K562 (cell line): ENCODE results near the gene KIAA2012. TPM values are rescaled to one million over a fixed set of nuclear protein-coding genes. Genes with fewer than 3 reads are reported as not detected.

Experiments used
- COPS2 ChIP-seq: fragments of 450-650 bp; conservative IDR thresholded peaks from 2 replicates; pipeline ENCODE4 v1.6.1; 2016; ENCODE audit warnings: mild to moderate bottlenecking, moderate library complexity
- DMBX1 ChIP-seq: fragments of 250-450 bp; sonication (Bioruptor Pico); IDR thresholded peaks from 2 replicates; pipeline ENCODE4 v1.8.0; 2022; ENCODE audit warnings: inconsistent platforms, mild to moderate bottlenecking, moderate library complexity, borderline replicate concordance
- ESRRA ChIP-seq: fragments of 450-650 bp; IDR thresholded peaks from 2 replicates; pipeline ENCODE4 v1.6.1; 2014; ENCODE audit warnings: low read depth, mild to moderate bottlenecking, moderate library complexity, borderline replicate concordance
- FOXK1 ChIP-seq: sonication (generic); formaldehyde crosslinking; IDR thresholded peaks from 2 replicates; pipeline ENCODE4 v1.8.0; 2022; ENCODE audit warnings: missing genetic modification reagents, mild to moderate bottlenecking, borderline replicate concordance
- HNRNPLL ChIP-seq: fragments of 200-400 bp; formaldehyde crosslinking; IDR thresholded peaks from 2 replicates; pipeline ENCODE4 v1.6.1; 2017; ENCODE audit warnings: low read length, low read depth, mild to moderate bottlenecking; ENCODE audit not compliant: poor library complexity, severe bottlenecking
- NR2C1 ChIP-seq, 2 experiments: fragments of 450-650 bp; IDR thresholded peaks; 2 replicates each; pipeline ENCODE4 v1.6.1; 2017; ENCODE audit warnings: mild to moderate bottlenecking in 2 of 2, antibody characterized with exemption in 1 of 2, inconsistent platforms in 1 of 2, missing compliant biosample characterization in 1 of 2, missing genetic modification characterization in 1 of 2
- PRPF4 ChIP-seq: fragments of 200-400 bp; formaldehyde crosslinking; IDR thresholded peaks from one replicate; pipeline ENCODE4 v1.6.1; 2017; ENCODE audit warnings: low read length, low read depth, mild to moderate bottlenecking; ENCODE audit not compliant: insufficient read depth, poor library complexity, severe bottlenecking
- RB1 ChIP-seq: fragments of 450-650 bp; IDR thresholded peaks from 2 replicates; pipeline ENCODE4 v1.6.1; 2017; ENCODE audit warnings: low read depth, mild to moderate bottlenecking
- RBBP5 ChIP-seq: fragments of 200-600 bp; sonication (generic); IDR thresholded peaks from 2 replicates; pipeline ENCODE4 v1.6.1; 2012; ENCODE audit warnings: borderline replicate concordance, mild to moderate bottlenecking, low read length, control low read depth, inconsistent platforms; ENCODE audit not compliant: insufficient read depth, poor library complexity, severe bottlenecking
- SIN3B ChIP-seq: fragments of 450-650 bp; IDR thresholded peaks from 2 replicates; pipeline ENCODE4 v1.6.1; 2017; ENCODE audit warnings: low read depth, mild to moderate bottlenecking, moderate library complexity
- SREBF2 ChIP-seq: sonication (generic); formaldehyde crosslinking; IDR thresholded peaks from 2 replicates; pipeline ENCODE4 v1.4.0; 2020; ENCODE audit warnings: mild to moderate bottlenecking, missing genetic modification reagents
- TAF7 ChIP-seq: fragments of 450-650 bp; IDR thresholded peaks from 2 replicates; pipeline ENCODE4 v1.6.1; 2016; ENCODE audit warnings: missing genetic modification characterization, missing compliant biosample characterization
- TCF7 ChIP-seq: sonication (generic); IDR thresholded peaks from 2 replicates; pipeline ENCODE4 v1.6.1; 2016; ENCODE audit warnings: antibody characterized with exemption, borderline replicate concordance
- TRIM24 ChIP-seq, 2 experiments: fragments of 450-650 bp; IDR thresholded peaks; 2 replicates each; pipeline ENCODE4 v1.6.1; 2016
- TSC22D4 ChIP-seq: fragments of 450-650 bp; IDR thresholded peaks from 2 replicates; pipeline ENCODE4 v1.6.1; 2016; ENCODE audit warnings: missing genetic modification characterization, missing biosample characterization, control low read depth
- polyA plus RNA-seq, 8 experiments: library from polyadenylated mRNA; depleted of rRNA in 4 of 8; stranded (reverse) in 5 of 8; unstranded in 3 of 8; fragments of >200 nt; fragmentation: Nextera tagmentation in 2 of 8; fragmentation: Illumina TruSeq in 1 of 8; extraction: Ambion mirVana in 2 of 8; extraction: Trizol in 1 of 8; gene quantifications; 2 replicates each; pipeline versions ENCODE4 v1.2.1 to v1.2.3, GENCODE V29; 2011 to 2014; ENCODE audit warnings: inconsistent platforms in 1 of 8, missing spikeins in 1 of 8
- total RNA-seq, 7 experiments: library from RNA; depleted of rRNA in 6 of 7; stranded (reverse); fragments of >200 nt in 6 of 7; fragmentation: Illumina TruSeq in 2 of 7; extraction: Trizol in 2 of 7; gene quantifications; 2 replicates each; pipeline versions ENCODE4 v1.2.1 to v1.2.3, GENCODE V29; 2011 to 2021; ENCODE audit warnings: low replicate concordance in 1 of 7
- TF ChIP-seq, protein P1 (sequence below): fragments of 250-450 bp; sonication (Bioruptor Pico); IDR thresholded peaks from 2 replicates; pipeline ENCODE4 v1.8.0; 2022; ENCODE audit warnings: moderate library complexity, mild to moderate bottlenecking, inconsistent platforms
- TF ChIP-seq, protein P2 (sequence below): sonication (generic); formaldehyde crosslinking; IDR thresholded peaks from 2 replicates; pipeline ENCODE4 v1.8.0; 2023; ENCODE audit warnings: missing genetic modification reagents, mild to moderate bottlenecking, borderline replicate concordance
- TF ChIP-seq, protein P3 (sequence below): fragments of 250-450 bp; sonication (Bioruptor Pico); IDR thresholded peaks from 2 replicates; pipeline ENCODE4 v1.4.0; 2020; ENCODE audit warnings: mild to moderate bottlenecking
- TF ChIP-seq, protein P4 (sequence below): sonication (generic); formaldehyde crosslinking; IDR thresholded peaks from 2 replicates; pipeline ENCODE4 v1.8.1; 2023; ENCODE audit warnings: mild to moderate bottlenecking, missing genetic modification reagents, moderate library complexity

KIAA2012 gene
- total and polyA plus RNA-seq, 9 of the 15 experiments (the other 6 are each of a cell fraction or from before 2014, with no cell fraction given): not detected

DNA sequence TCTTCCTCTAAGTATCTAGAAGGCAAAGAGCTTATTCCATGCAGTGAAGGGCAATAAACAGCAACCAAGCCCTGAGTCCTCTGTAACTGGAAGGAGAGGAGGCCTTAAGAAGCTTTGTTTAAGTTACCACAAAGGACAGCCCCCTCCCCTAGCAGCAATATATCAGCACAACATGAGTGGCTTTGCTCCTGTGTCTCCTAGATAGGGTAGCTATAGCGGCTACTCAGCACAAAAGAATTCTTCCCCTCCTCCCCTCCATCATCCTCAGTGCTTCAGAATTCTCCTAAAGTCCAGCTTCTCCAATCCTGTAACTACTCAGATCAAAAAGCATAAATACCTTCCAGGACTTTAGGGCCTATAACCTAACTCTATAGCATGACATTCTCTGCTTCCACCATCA is 148.8 kb downstream of the KIAA2012 start (continued):
- TF ChIP-seq PRPF4 (no peak), SIN3B (no peak), RB1 (no peak), NR2C1 (IDR thresholded peaks at IDR 0.05) (no peak), NR2C1 (tag; IDR thresholded peaks at IDR 0.05) (no peak), ESRRA (no peak), COPS2 (no peak), FOXK1 (CRISPR knock-in tag) (no peak), SREBF2 (CRISPR knock-in tag) (no peak), HNRNPLL (no peak), DMBX1 (CRISPR knock-in tag) (no peak), TAF7 (tag) (no peak), RBBP5 (no peak), TSC22D4 (tag) (no peak), TRIM24 (IDR thresholded peaks at IDR 0.05) (peak in 1 of 2 experiments; percentile 39; a peak in 2 of 4 replicates), TCF7 (no peak)
- TF ChIP-seq, protein P1, sequence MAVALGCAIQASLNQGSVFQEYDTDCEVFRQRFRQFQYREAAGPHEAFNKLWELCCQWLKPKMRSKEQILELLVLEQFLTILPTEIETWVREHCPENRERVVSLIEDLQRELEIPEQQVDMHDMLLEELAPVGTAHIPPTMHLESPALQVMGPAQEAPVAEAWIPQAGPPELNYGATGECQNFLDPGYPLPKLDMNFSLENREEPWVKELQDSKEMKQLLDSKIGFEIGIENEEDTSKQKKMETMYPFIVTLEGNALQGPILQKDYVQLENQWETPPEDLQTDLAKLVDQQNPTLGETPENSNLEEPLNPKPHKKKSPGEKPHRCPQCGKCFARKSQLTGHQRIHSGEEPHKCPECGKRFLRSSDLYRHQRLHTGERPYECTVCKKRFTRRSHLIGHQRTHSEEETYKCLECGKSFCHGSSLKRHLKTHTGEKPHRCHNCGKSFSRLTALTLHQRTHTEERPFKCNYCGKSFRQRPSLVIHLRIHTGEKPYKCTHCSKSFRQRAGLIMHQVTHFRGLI (CRISPR knock-in tag): no peak
- TF ChIP-seq, protein P2, sequence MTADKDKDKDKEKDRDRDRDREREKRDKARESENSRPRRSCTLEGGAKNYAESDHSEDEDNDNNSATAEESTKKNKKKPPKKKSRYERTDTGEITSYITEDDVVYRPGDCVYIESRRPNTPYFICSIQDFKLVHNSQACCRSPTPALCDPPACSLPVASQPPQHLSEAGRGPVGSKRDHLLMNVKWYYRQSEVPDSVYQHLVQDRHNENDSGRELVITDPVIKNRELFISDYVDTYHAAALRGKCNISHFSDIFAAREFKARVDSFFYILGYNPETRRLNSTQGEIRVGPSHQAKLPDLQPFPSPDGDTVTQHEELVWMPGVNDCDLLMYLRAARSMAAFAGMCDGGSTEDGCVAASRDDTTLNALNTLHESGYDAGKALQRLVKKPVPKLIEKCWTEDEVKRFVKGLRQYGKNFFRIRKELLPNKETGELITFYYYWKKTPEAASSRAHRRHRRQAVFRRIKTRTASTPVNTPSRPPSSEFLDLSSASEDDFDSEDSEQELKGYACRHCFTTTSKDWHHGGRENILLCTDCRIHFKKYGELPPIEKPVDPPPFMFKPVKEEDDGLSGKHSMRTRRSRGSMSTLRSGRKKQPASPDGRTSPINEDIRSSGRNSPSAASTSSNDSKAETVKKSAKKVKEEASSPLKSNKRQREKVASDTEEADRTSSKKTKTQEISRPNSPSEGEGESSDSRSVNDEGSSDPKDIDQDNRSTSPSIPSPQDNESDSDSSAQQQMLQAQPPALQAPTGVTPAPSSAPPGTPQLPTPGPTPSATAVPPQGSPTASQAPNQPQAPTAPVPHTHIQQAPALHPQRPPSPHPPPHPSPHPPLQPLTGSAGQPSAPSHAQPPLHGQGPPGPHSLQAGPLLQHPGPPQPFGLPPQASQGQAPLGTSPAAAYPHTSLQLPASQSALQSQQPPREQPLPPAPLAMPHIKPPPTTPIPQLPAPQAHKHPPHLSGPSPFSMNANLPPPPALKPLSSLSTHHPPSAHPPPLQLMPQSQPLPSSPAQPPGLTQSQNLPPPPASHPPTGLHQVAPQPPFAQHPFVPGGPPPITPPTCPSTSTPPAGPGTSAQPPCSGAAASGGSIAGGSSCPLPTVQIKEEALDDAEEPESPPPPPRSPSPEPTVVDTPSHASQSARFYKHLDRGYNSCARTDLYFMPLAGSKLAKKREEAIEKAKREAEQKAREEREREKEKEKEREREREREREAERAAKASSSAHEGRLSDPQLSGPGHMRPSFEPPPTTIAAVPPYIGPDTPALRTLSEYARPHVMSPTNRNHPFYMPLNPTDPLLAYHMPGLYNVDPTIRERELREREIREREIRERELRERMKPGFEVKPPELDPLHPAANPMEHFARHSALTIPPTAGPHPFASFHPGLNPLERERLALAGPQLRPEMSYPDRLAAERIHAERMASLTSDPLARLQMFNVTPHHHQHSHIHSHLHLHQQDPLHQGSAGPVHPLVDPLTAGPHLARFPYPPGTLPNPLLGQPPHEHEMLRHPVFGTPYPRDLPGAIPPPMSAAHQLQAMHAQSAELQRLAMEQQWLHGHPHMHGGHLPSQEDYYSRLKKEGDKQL (CRISPR knock-in tag): no peak
- TF ChIP-seq, protein P3, sequence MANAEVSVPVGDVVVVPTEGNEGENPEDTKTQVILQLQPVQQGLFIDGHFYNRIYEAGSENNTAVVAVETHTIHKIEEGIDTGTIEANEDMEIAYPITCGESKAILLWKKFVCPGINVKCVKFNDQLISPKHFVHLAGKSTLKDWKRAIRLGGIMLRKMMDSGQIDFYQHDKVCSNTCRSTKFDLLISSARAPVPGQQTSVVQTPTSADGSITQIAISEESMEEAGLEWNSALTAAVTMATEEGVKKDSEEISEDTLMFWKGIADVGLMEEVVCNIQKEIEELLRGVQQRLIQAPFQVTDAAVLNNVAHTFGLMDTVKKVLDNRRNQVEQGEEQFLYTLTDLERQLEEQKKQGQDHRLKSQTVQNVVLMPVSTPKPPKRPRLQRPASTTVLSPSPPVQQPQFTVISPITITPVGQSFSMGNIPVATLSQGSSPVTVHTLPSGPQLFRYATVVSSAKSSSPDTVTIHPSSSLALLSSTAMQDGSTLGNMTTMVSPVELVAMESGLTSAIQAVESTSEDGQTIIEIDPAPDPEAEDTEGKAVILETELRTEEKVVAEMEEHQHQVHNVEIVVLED (CRISPR knock-in tag): no peak
- TF ChIP-seq, protein P4, sequence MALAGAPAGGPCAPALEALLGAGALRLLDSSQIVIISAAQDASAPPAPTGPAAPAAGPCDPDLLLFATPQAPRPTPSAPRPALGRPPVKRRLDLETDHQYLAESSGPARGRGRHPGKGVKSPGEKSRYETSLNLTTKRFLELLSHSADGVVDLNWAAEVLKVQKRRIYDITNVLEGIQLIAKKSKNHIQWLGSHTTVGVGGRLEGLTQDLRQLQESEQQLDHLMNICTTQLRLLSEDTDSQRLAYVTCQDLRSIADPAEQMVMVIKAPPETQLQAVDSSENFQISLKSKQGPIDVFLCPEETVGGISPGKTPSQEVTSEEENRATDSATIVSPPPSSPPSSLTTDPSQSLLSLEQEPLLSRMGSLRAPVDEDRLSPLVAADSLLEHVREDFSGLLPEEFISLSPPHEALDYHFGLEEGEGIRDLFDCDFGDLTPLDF: no peak
